H1 (cell line): ENCODE results near the gene MOB2.

Experiments used
- ATF3 ChIP-seq: IDR thresholded peaks from 2 replicates; pipeline ENCODE4 v1.6.1; 2011; ENCODE audit warnings: low read depth, mild to moderate bottlenecking, low read length; ENCODE audit not compliant: insufficient read depth
- BACH1 ChIP-seq: IDR thresholded peaks from 2 replicates; pipeline ENCODE4 v1.6.1; 2012; ENCODE audit warnings: low read length, improper control_type of control experiment
- CTCF ChIP-seq, 3 experiments: IDR thresholded peaks; 1 replicate in 2 of 3; 2 replicates in 1 of 3; pipeline versions ENCODE4 v1.5.1 to v1.6.1; 2011; ENCODE audit warnings: low read length in 3 of 3, mild to moderate bottlenecking in 3 of 3, inconsistent platforms in 2 of 3, low read depth in 1 of 3, moderate library complexity in 1 of 3; ENCODE audit not compliant: insufficient read depth in 1 of 3; ENCODE audit errors: control extremely low read depth in 1 of 3
- KDM5A ChIP-seq: fragments of 200-600 bp; IDR thresholded peaks from 2 replicates; pipeline ENCODE4 v1.7.1; 2012; ENCODE audit warnings: mild to moderate bottlenecking, low read length, inconsistent platforms, mixed read lengths
- SAP30 ChIP-seq: fragments of 300-600 bp; sonication (generic); IDR thresholded peaks from 2 replicates; pipeline ENCODE4 v1.7.1; 2012; ENCODE audit warnings: low read length, moderate library complexity, mild to moderate bottlenecking, inconsistent platforms; ENCODE audit not compliant: insufficient read depth, insufficient replicate concordance
- SP2 ChIP-seq: IDR thresholded peaks from 2 replicates; pipeline ENCODE4 v1.6.1; 2012; ENCODE audit warnings: mild to moderate bottlenecking, low read length, inconsistent platforms
- SRF ChIP-seq: IDR thresholded peaks from 2 replicates; pipeline ENCODE4 v1.6.1; 2011; ENCODE audit warnings: mild to moderate bottlenecking, low read depth, low read length, moderate library complexity
- TEAD4 ChIP-seq: IDR thresholded peaks from 2 replicates; pipeline ENCODE4 v1.6.1; 2012; ENCODE audit warnings: low read depth, low read length, inconsistent platforms, mixed read lengths
- USF2 ChIP-seq: IDR thresholded peaks from 2 replicates; pipeline ENCODE4 v1.6.1; 2011; ENCODE audit warnings: low read length, improper control_type of control experiment
- YY1 ChIP-seq: IDR thresholded peaks from 2 replicates; pipeline ENCODE4 v1.6.1; 2011; ENCODE audit warnings: low read depth, mild to moderate bottlenecking, low read length
- ZNF274 ChIP-seq: IDR thresholded peaks from 2 replicates; pipeline ENCODE4 v1.7.0; 2012; ENCODE audit warnings: low read length, borderline replicate concordance; ENCODE audit errors: extremely low read depth

- TF ChIP-seq KDM5A (no peak), ZNF274 (no peak), TEAD4 (no peak), SRF (no peak), YY1 (no peak), USF2 (no peak), CTCF (IDR thresholded peaks at IDR 0.05; ENCODE audit: control extremely low read depth in 1 of 3, insufficient read depth in 1 of 3, low read depth in 1 of 3, low read length in 3 of 3) (no peak), SAP30 (no peak), SP2 (no peak), ATF3 (no peak), BACH1 (no peak)
These were observed 27.4 kb downstream of the MOB2 start for GRCh38 chr11:1459219-1459575.
